PC-3 (cell line): ENCODE measurements around the gene CLIC5. TPM values are rescaled to one million over a fixed set of nuclear protein-coding genes. Genes with fewer than 3 reads are reported as not detected.

Experiments used
- ATAC-seq: fragments of 200-7000 bp; cut with Tn5 transposase; 2 replicates; pipeline ENCODE4 v1.9.1; 2020; ENCODE audit warnings: mild to moderate bottlenecking, moderate library complexity
- BruUV-seq: library from RNA; stranded (reverse); fragments of 400-500 nt; replicated peaks from 2 replicates; lab custom pipeline; 2021; lab: Mats Ljungman, UMichigan
- CTCF ChIA-PET: fragments of 300-600 bp; sonication (Branson Sonifier 250); formaldehyde crosslinking; loops from one replicate; lab custom pipeline; 2022; ENCODE audit warnings: antibody characterized with exemption; lab: Charles Lee
- POLR2A ChIA-PET: fragments of 300-600 bp; sonication (Branson Sonifier 250); formaldehyde crosslinking; loops from one replicate; lab custom pipeline; 2022; ENCODE audit warnings: antibody characterized with exemption; ENCODE audit not compliant: unreplicated experiment; lab: Charles Lee
- DNase-seq: peaks from one replicate; pipeline ENCODE4 v3.0.0-alpha.2; 2015
- H2AFZ ChIP-seq: fragments of 300-600 bp; sonication (generic); 2 replicates; pipeline ENCODE4 v1.6.0; 2016; ENCODE audit warnings: antibody characterized with exemption, low read length
- H3F3A ChIP-seq: fragments of 300-600 bp; sonication (generic); one replicate; pipeline ENCODE4 v1.6.0; 2017; ENCODE audit warnings: antibody characterized with exemption, low read length, control low read depth, mild to moderate bottlenecking; ENCODE audit not compliant: unreplicated experiment
- H3K27ac ChIP-seq: fragments of 300-600 bp; sonication (generic); 2 replicates; pipeline ENCODE4 v1.5.1; 2016; ENCODE audit warnings: mild to moderate bottlenecking, low read length
- H3K27me3 ChIP-seq: fragments of 300-600 bp; sonication (generic); 2 replicates; pipeline ENCODE4 v1.6.1; 2016; ENCODE audit warnings: low read length, mixed read lengths
- H3K36me3 ChIP-seq: fragments of 300-600 bp; sonication (generic); 2 replicates; pipeline ENCODE4 v1.6.1; 2016; ENCODE audit warnings: low read depth, mixed run types, low read length, mixed read lengths
- H3K4me1 ChIP-seq: fragments of 300-600 bp; sonication (generic); 2 replicates; pipeline ENCODE4 v1.5.1; 2016; ENCODE audit warnings: low read length; ENCODE audit not compliant: insufficient read depth
- H3K4me2 ChIP-seq: fragments of 300-600 bp; sonication (generic); 2 replicates; pipeline ENCODE4 v1.6.0; 2016; ENCODE audit warnings: low read length
- H3K4me3 ChIP-seq: fragments of 300-600 bp; sonication (generic); 2 replicates; pipeline ENCODE4 v1.5.1; 2016; ENCODE audit warnings: mild to moderate bottlenecking, low read length, mixed read lengths
- H3K79me2 ChIP-seq: fragments of 300-600 bp; sonication (generic); 2 replicates; pipeline ENCODE4 v1.6.1; 2017; ENCODE audit warnings: low read length, mixed read lengths
- H3K9ac ChIP-seq: fragments of 300-600 bp; sonication (generic); 2 replicates; pipeline ENCODE4 v1.6.0; 2016; ENCODE audit warnings: mild to moderate bottlenecking, low read length
- H3K9me2 ChIP-seq: fragments of 300-600 bp; sonication (generic); replicated peaks from 2 replicates; pipeline ENCODE4 v1.6.1; 2016; ENCODE audit warnings: mixed run types, low read length, mixed read lengths
- H3K9me3 ChIP-seq: fragments of 300-600 bp; sonication (generic); 2 replicates; pipeline ENCODE4 v1.6.1; 2016; ENCODE audit warnings: low read length, mixed read lengths
- H4K20me1 ChIP-seq: fragments of 300-600 bp; sonication (generic); 2 replicates; pipeline ENCODE4 v1.6.1; 2016; ENCODE audit warnings: low read length, mixed read lengths
- CTCF ChIP-seq: fragments of 300-600 bp; sonication (generic); conservative IDR thresholded peaks from 2 replicates; pipeline ENCODE4 v1.5.1; 2017; ENCODE audit warnings: antibody characterized with exemption, low read depth, mild to moderate bottlenecking, low read length
- EZH2 ChIP-seq: fragments of 300-600 bp; sonication (generic); IDR thresholded peaks from one replicate; pipeline ENCODE4 v1.6.1; 2017; ENCODE audit warnings: antibody characterized with exemption, mild to moderate bottlenecking, low read length; ENCODE audit not compliant: unreplicated experiment
- EZH2phosphoT487 ChIP-seq: fragments of 300-600 bp; sonication (generic); IDR thresholded peaks from 2 replicates; pipeline ENCODE4 v1.6.1; 2018; ENCODE audit warnings: mild to moderate bottlenecking, antibody characterized with exemption, low read length, borderline replicate concordance
- intact Hi-C: fragments of 100-400 bp; cut with micrococcal nuclease; formaldehyde crosslinking; loops from 2 replicates; pipeline ENCODE4 v1.9.0; 2023
- total RNA-seq: library from RNA; depleted of rRNA; stranded (reverse); fragments of >200 nt; gene quantifications from 2 replicates; pipeline ENCODE4 v1.2.3, GENCODE V29; 2014

CLIC5 gene
- total RNA-seq, 1 experiment from 2014 or later: not detected

- no peak overlapping the region for H3K4me2 ChIP-seq
Observed at GRCh38 chr6:46010270-46010669, 5.4 kb downstream of the CLIC5 start.

GRCh38 chr6:46002264-46002663 is 13.4 kb downstream of the CLIC5 start:
- DNase-seq: no peak
- no peaks in the 10 kb centered on the region for H3K36me3 ChIP-seq
- TF ChIP-seq CTCF: no peak
- TF ChIP-seq EZH2: no peak
- TF ChIP-seq EZH2phosphoT487: no peak
- BruUV-seq: no TSS peak
- intact Hi-C loops: no loop called here
- peaks cover 31% of the 10 kb centered on the region for H3K27me3 ChIP-seq
- ChIA-PET CTCF (no interaction called here), POLR2A (no interaction called here)
- H3K79me2 ChIP-seq: no peaks in the 10 kb centered on the region
- no peak for ATAC-seq
- H3F3A ChIP-seq: no peaks in the 10 kb centered on the region
- H3K4me1 ChIP-seq: no peaks in the 10 kb centered on the region
- no peak overlapping the region for H3K4me3 ChIP-seq
- H2AFZ ChIP-seq: no peak overlapping the region
- H3K27ac ChIP-seq: no peak overlapping the region
- H4K20me1 ChIP-seq: no peaks in the 10 kb centered on the region
- H3K9me2 ChIP-seq: no peaks in the 10 kb centered on the region
- H3K9ac ChIP-seq: no peak overlapping the region
- no peak overlapping the region for H3K4me2 ChIP-seq
- no peaks in the 10 kb centered on the region for H3K9me3 ChIP-seq

More at GRCh38 chr6:46010270-46010669, 5.4 kb downstream of the CLIC5 start:
- no peaks in the 10 kb centered on the region for H3K36me3 ChIP-seq
- H3K27ac ChIP-seq: no peak overlapping the region
- intact Hi-C loops: no loop called here
- H3K79me2 ChIP-seq: no peaks in the 10 kb centered on the region
- H3K27me3 ChIP-seq: peaks cover 80% of the 10 kb centered on the region
- no peak for TF ChIP-seq EZH2
- no peak for TF ChIP-seq EZH2phosphoT487
- TF ChIP-seq CTCF: no peak
- H3F3A ChIP-seq: no peaks in the 10 kb centered on the region
- H3K4me3 ChIP-seq: no peak overlapping the region
- no peaks in the 10 kb centered on the region for H3K4me1 ChIP-seq
- no TSS peak for BruUV-seq
- H2AFZ ChIP-seq: no peak overlapping the region
- H3K9me2 ChIP-seq: no peaks in the 10 kb centered on the region
- H3K9ac ChIP-seq: no peak overlapping the region
- POLR2A ChIA-PET: no interaction called here
- CTCF ChIA-PET: no interaction called here
- ATAC-seq: no peak
- no peaks in the 10 kb centered on the region for H3K9me3 ChIP-seq
- no peaks in the 10 kb centered on the region for H4K20me1 ChIP-seq
- DNase-seq: no peak

- H3K27me3 ChIP-seq: peaks cover 26% of the 10 kb centered on the region
- CTCF ChIA-PET: no interaction called here
- ATAC-seq: no peak
- no peak for DNase-seq
- H3K9me2 ChIP-seq: no peaks in the 10 kb centered on the region
- H3K9me3 ChIP-seq: no peaks in the 10 kb centered on the region
- BruUV-seq: no TSS peak
- H3F3A ChIP-seq: no peaks in the 10 kb centered on the region
- H3K4me2 ChIP-seq: no peak overlapping the region
- H3K27ac ChIP-seq: no peak overlapping the region
- intact Hi-C loops: no loop called here
- H2AFZ ChIP-seq: no peak overlapping the region
- no peaks in the 10 kb centered on the region for H4K20me1 ChIP-seq
- TF ChIP-seq EZH2phosphoT487: no peak
- no peak for TF ChIP-seq CTCF
- TF ChIP-seq EZH2: no peak
- H3K36me3 ChIP-seq: no peaks in the 10 kb centered on the region
- no peaks in the 10 kb centered on the region for H3K4me1 ChIP-seq
- no peak overlapping the region for H3K9ac ChIP-seq
- POLR2A ChIA-PET: no interaction called here
- no peaks in the 10 kb centered on the region for H3K79me2 ChIP-seq
- H3K4me3 ChIP-seq: no peak overlapping the region
Observed at GRCh38 chr6:46000905-46001304, 14.8 kb downstream of the CLIC5 start.
